IMR-90 (cell line): ENCODE results near the gene METRNL. TPM values are rescaled to one million over a fixed set of nuclear protein-coding genes. Genes with fewer than 3 reads are reported as not detected.
A peak's percentile ranks its signal among the peaks of the same experiment; 100 is the strongest.

Experiments
- ATAC-seq: fragments of 200-7000 bp; cut with Tn5 transposase; 2 replicates; pipeline ENCODE4 v1.9.1; 2020; ENCODE audit warnings: low read depth, mild to moderate bottlenecking, moderate library complexity
- BruUV-seq: library from RNA; stranded (reverse); fragments of 400-500 nt; replicated peaks from 2 replicates; lab custom pipeline; 2021; lab: Mats Ljungman, UMichigan
- CTCF ChIA-PET: fragments of 300-600 bp; formaldehyde crosslinking; extraction: SDS; loops from one replicate; lab custom pipeline; 2021; ENCODE audit warnings: antibody characterized with exemption; lab: Yijun Ruan, JAX
- POLR2A ChIA-PET: fragments of 300-600 bp; sonication (Branson Sonifier 250); formaldehyde crosslinking; loops from one replicate; lab custom pipeline; 2022; ENCODE audit warnings: antibody characterized with exemption; ENCODE audit not compliant: unreplicated experiment; lab: Charles Lee
- DNase-seq: peaks from one replicate; pipeline ENCODE4 v3.0.0; 2013
- H2AFZ ChIP-seq: replicated peaks from 2 replicates; pipeline ENCODE3; 2013; ENCODE audit warnings: low read length, mild to moderate bottlenecking; ENCODE audit not compliant: poor library complexity
- H2AK5ac ChIP-seq: 2 replicates; pipeline ENCODE4 v1.6.1; 2013; ENCODE audit warnings: low read depth, low read length, inconsistent platforms
- H2AK9ac ChIP-seq: replicated peaks from 2 replicates; pipeline ENCODE3; 2013; ENCODE audit warnings: mild to moderate bottlenecking, low read depth, low read length, moderate library complexity; ENCODE audit not compliant: poor library complexity
- H2BK120ac ChIP-seq: 2 replicates; pipeline ENCODE4 v1.6.1; 2013; ENCODE audit warnings: low read depth, low read length, inconsistent platforms
- H2BK15ac ChIP-seq: 3 replicates; pipeline ENCODE4 v1.6.1; 2013; ENCODE audit warnings: low read depth, low read length, inconsistent platforms
- H2BK20ac ChIP-seq: 2 replicates; pipeline ENCODE4 v1.6.1; 2013; ENCODE audit warnings: low read depth, mild to moderate bottlenecking, inconsistent platforms, low read length, moderate library complexity
- H2BK5ac ChIP-seq: 2 replicates; pipeline ENCODE4 v1.6.1; 2013; ENCODE audit warnings: mild to moderate bottlenecking, low read depth, low read length, inconsistent platforms; ENCODE audit not compliant: poor library complexity, severe bottlenecking
- H3K14ac ChIP-seq: replicated peaks from 2 replicates; pipeline ENCODE4 v1.6.1; 2013; ENCODE audit warnings: low read depth, low read length, inconsistent platforms
- H3K18ac ChIP-seq: 2 replicates; pipeline ENCODE4 v1.6.1; 2013; ENCODE audit warnings: low read depth, low read length, control low read depth
- H3K23ac ChIP-seq: 2 replicates; pipeline ENCODE4 v1.6.1; 2013; ENCODE audit warnings: low read depth, low read length, inconsistent platforms
- H3K27ac ChIP-seq: 2 replicates; pipeline ENCODE4 v1.5.1; 2013; ENCODE audit warnings: mild to moderate bottlenecking, control low read depth, low read length; ENCODE audit not compliant: insufficient read depth
- H3K27me3 ChIP-seq: 2 replicates; pipeline ENCODE4 v1.6.1; 2013; ENCODE audit warnings: low read length; ENCODE audit not compliant: control insufficient read depth, insufficient read depth
- H3K36me3 ChIP-seq: 2 replicates; pipeline ENCODE4 v1.6.1; 2013; ENCODE audit warnings: low read length, mixed read lengths; ENCODE audit not compliant: control insufficient read depth, insufficient read depth
- H3K4ac ChIP-seq: 2 replicates; pipeline ENCODE4 v1.6.1; 2013; ENCODE audit warnings: low read depth, low read length, inconsistent platforms
- H3K4me1 ChIP-seq: 2 replicates; pipeline ENCODE4 v1.6.1; 2013; ENCODE audit warnings: low read length, mixed read lengths; ENCODE audit not compliant: control insufficient read depth, insufficient read depth
- H3K4me2 ChIP-seq: 2 replicates; pipeline ENCODE4 v1.6.1; 2013; ENCODE audit warnings: low read depth, mild to moderate bottlenecking, control low read depth, low read length, moderate library complexity
- H3K4me3 ChIP-seq: 2 replicates; pipeline ENCODE4 v1.5.1; 2013; ENCODE audit warnings: low read depth, mild to moderate bottlenecking, control low read depth, low read length, moderate library complexity; ENCODE audit not compliant: insufficient read depth
- H3K56ac ChIP-seq: 2 replicates; pipeline ENCODE4 v1.6.1; 2013; ENCODE audit warnings: low read length, inconsistent platforms; ENCODE audit not compliant: insufficient read depth; ENCODE audit errors: extremely low read depth
- H3K79me1 ChIP-seq, 2 experiments: 2 replicates each; pipeline ENCODE4 v1.6.1; 2013; ENCODE audit warnings: low read length in 2 of 2, inconsistent platforms in 1 of 2, low read depth in 1 of 2
- H3K9ac ChIP-seq: 2 replicates; pipeline ENCODE4 v1.6.1; 2013; ENCODE audit warnings: low read depth, low read length, control low read depth
- H3K9me1 ChIP-seq: 2 replicates; pipeline ENCODE4 v1.6.1; 2013; ENCODE audit warnings: low read length, inconsistent platforms; ENCODE audit not compliant: insufficient read depth
- H3K9me3 ChIP-seq: 2 replicates; pipeline ENCODE4 v1.6.1; 2013; ENCODE audit warnings: low read length; ENCODE audit not compliant: control insufficient read depth, insufficient read depth
- H4K20me1 ChIP-seq: 2 replicates; pipeline ENCODE4 v1.6.1; 2013; ENCODE audit warnings: low read length, inconsistent platforms; ENCODE audit not compliant: insufficient read depth
- H4K5ac ChIP-seq: 2 replicates; pipeline ENCODE4 v1.6.1; 2013; ENCODE audit warnings: mild to moderate bottlenecking, low read depth, low read length, control low read depth
- H4K8ac ChIP-seq, 2 experiments: 2 replicates each; pipeline ENCODE4 v1.6.1; 2013; ENCODE audit warnings: low read depth in 2 of 2, low read length in 2 of 2, control low read depth in 1 of 2, inconsistent platforms in 1 of 2
- H4K91ac ChIP-seq: 2 replicates; pipeline ENCODE4 v1.6.1; 2013; ENCODE audit warnings: low read depth, low read length, inconsistent platforms; ENCODE audit not compliant: insufficient read depth
- CHD1 ChIP-seq: IDR thresholded peaks from 2 replicates; pipeline ENCODE4 v1.6.1; 2012; ENCODE audit warnings: low read depth, low read length, improper control_type of control experiment
- MAFK ChIP-seq: IDR thresholded peaks from 2 replicates; pipeline ENCODE4 v1.6.1; 2012; ENCODE audit warnings: low read depth, low read length, improper control_type of control experiment
- MXI1 ChIP-seq: IDR thresholded peaks from 2 replicates; pipeline ENCODE4 v1.6.1; 2012; ENCODE audit warnings: low read depth, mild to moderate bottlenecking, low read length, moderate library complexity, borderline replicate concordance
- NFE2L2 ChIP-seq: fragments of 150-350 bp; IDR thresholded peaks from 2 replicates; pipeline ENCODE4 v1.6.1; 2016; ENCODE audit warnings: low read depth, mild to moderate bottlenecking, low read length
- POLR2A ChIP-seq: IDR thresholded peaks from 2 replicates; pipeline ENCODE4 v1.6.1; 2012; ENCODE audit warnings: mild to moderate bottlenecking, low read depth, low read length
- RAD21 ChIP-seq: IDR thresholded peaks from 2 replicates; pipeline ENCODE4 v1.6.1; 2012; ENCODE audit warnings: low read length, improper control_type of control experiment
- RFX5 ChIP-seq: IDR thresholded peaks from 2 replicates; pipeline ENCODE4 v1.8.0; 2012; ENCODE audit warnings: low read depth, mild to moderate bottlenecking, low read length, moderate library complexity
- SMC3 ChIP-seq: fragments of 150-350 bp; IDR thresholded peaks from 2 replicates; pipeline ENCODE4 v1.6.1; 2016; ENCODE audit warnings: low read depth, mild to moderate bottlenecking, antibody characterized with exemption, low read length, moderate library complexity
- WGBS, 2 experiments: methylation state at CpG; one replicate each; pipeline versions ENCODE4 v1.1.5 to v1.1.7; 2013; ENCODE audit warnings: missing lambda C conversion rate in 2 of 2; ENCODE audit not compliant: insufficient read length in 1 of 2; ENCODE audit errors: extremely low coverage in 2 of 2; 5-methylcytosine and 5-hydroxymethylcytosine counted together
- dilution Hi-C: fragments of 300-500 bp; cut with HindIII; formaldehyde crosslinking; loops from one replicate; pipeline ENCODE4 v1.14.3; 2018; ENCODE audit warnings: low sequenced_read_pairs; ENCODE audit not compliant: unreplicated experiment
- in situ Hi-C: fragments of 300-500 bp; cut with MboI; formaldehyde crosslinking; loops from 3 replicates; pipeline ENCODE4 v1.14.3; 2019; ENCODE audit warnings: low sequenced_read_pairs, inconsistent platforms, mixed read lengths
- intact Hi-C: fragments of 100-400 bp; cut with micrococcal nuclease; formaldehyde crosslinking; loops from 2 replicates; pipeline ENCODE4 v1.10.0; 2022
- polyA plus RNA-seq, 3 experiments: library from polyadenylated mRNA; depleted of rRNA; stranded (reverse); fragments of >200 nt; gene quantifications; 2 replicates each; pipeline ENCODE4 v1.2.3, GENCODE V29; 2012; ENCODE audit warnings: low replicate concordance in 1 of 3
- total RNA-seq: library from RNA; depleted of rRNA; stranded (reverse); fragments of >200 nt; gene quantifications from 2 replicates; pipeline ENCODE4 v1.2.3, GENCODE V29; 2012
- TF ChIP-seq, protein P1 (sequence below): conservative IDR thresholded peaks from 2 replicates; pipeline ENCODE4 v1.5.1; 2012; ENCODE audit warnings: mild to moderate bottlenecking, low read depth, low read length, improper control_type of control experiment
- TF ChIP-seq, protein P2 (sequence below): fragments of 150-350 bp; IDR thresholded peaks from 2 replicates; pipeline ENCODE4 v1.6.1; 2017; ENCODE audit warnings: mild to moderate bottlenecking, antibody characterized with exemption, low read length, low read depth
- TF ChIP-seq, protein P3 (sequence below): fragments of 150-350 bp; IDR thresholded peaks from 2 replicates; pipeline ENCODE4 v1.6.1; 2016; ENCODE audit warnings: low read depth, mild to moderate bottlenecking, low read length, moderate library complexity, borderline replicate concordance

Gene METRNL
- total and polyA plus RNA-seq, 2 of the 4 experiments (the other 2 are of a cell fraction): 17.9 to 48.2 TPM

DNA sequence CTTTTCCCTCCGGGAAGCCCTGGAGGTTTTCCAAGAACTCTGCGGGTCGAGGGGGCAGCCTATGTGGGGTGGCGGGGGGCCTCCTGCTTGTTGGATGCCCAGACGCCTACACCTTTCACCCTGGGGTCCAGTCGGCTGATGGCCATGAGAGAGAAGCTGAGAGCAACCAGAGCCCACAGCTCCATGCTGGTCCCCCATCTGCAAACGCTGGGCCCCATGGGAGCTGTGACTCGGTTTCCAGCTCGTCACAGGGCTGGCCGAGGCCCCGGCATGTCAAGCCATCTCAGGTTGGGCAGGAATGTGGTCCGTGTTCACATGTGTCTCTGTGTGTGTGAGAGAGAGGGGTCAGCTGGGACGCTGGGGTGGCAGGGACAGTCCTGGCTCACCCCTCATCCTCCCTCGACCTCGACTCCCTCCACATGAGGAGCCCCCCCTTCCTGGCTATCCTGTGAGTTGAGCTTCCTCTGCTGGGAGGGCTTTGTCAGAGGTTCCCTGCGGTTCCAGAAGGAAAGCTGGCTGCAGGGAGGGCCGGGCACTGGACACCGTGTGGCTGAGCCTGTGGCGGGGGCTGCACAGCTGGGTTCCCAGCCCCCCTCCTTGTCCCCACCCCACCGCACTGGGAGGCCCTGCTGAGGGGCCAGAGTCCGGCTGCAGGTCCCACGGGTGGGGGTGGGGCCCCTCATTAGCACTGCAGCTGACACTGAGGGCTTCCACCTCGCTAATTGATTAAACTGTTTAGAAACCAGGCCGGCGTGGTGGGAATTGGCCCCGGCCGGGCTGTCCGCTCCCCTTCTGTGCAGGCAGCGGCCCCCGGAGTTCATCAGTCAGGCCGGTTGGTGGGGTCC is 19.1 kb downstream of the METRNL start:
- no peaks in the 10 kb centered on the region; the same call in none of the 2 replicates for H3K9me1 ChIP-seq
- no peak overlapping the region for H3K27ac ChIP-seq
- no peak overlapping the region; the same call in 1 of the 2 replicates for H3K4me2 ChIP-seq
- H2BK15ac ChIP-seq: no peak overlapping the region
- H3K9me3 ChIP-seq: no peaks in the 10 kb centered on the region
- peak overlapping the region; percentile 65 for H2AFZ ChIP-seq
- H4K91ac ChIP-seq: no peak overlapping the region; the same call in 1 of the 2 replicates
- H4K5ac ChIP-seq: no peak overlapping the region
- no peak overlapping the region for H3K18ac ChIP-seq
- peaks cover 20% of the 10 kb centered on the region for H3K4me1 ChIP-seq
- POLR2A ChIA-PET: interaction anchor here (1.1 kb wide), 1 partner anchor 11 kb away, joined by 3 read pairs; no protein-coding TSS in a partner anchor
- no peak overlapping the region for H2BK5ac ChIP-seq
- intact Hi-C loops: no loop called here
- peak overlapping the region; percentile 67 for H2AK5ac ChIP-seq
- TF ChIP-seq SMC3 (no peak), CHD1 (no peak), NFE2L2 (no peak), MXI1 (no peak), RAD21 (no peak), POLR2A (no peak), MAFK (no peak), RFX5 (no peak)
- TF ChIP-seq, protein P1, sequence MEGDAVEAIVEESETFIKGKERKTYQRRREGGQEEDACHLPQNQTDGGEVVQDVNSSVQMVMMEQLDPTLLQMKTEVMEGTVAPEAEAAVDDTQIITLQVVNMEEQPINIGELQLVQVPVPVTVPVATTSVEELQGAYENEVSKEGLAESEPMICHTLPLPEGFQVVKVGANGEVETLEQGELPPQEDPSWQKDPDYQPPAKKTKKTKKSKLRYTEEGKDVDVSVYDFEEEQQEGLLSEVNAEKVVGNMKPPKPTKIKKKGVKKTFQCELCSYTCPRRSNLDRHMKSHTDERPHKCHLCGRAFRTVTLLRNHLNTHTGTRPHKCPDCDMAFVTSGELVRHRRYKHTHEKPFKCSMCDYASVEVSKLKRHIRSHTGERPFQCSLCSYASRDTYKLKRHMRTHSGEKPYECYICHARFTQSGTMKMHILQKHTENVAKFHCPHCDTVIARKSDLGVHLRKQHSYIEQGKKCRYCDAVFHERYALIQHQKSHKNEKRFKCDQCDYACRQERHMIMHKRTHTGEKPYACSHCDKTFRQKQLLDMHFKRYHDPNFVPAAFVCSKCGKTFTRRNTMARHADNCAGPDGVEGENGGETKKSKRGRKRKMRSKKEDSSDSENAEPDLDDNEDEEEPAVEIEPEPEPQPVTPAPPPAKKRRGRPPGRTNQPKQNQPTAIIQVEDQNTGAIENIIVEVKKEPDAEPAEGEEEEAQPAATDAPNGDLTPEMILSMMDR: no peak
- TF ChIP-seq, protein P2, sequence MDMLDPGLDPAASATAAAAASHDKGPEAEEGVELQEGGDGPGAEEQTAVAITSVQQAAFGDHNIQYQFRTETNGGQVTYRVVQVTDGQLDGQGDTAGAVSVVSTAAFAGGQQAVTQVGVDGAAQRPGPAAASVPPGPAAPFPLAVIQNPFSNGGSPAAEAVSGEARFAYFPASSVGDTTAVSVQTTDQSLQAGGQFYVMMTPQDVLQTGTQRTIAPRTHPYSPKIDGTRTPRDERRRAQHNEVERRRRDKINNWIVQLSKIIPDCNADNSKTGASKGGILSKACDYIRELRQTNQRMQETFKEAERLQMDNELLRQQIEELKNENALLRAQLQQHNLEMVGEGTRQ: no peak
- TF ChIP-seq, protein P3, sequence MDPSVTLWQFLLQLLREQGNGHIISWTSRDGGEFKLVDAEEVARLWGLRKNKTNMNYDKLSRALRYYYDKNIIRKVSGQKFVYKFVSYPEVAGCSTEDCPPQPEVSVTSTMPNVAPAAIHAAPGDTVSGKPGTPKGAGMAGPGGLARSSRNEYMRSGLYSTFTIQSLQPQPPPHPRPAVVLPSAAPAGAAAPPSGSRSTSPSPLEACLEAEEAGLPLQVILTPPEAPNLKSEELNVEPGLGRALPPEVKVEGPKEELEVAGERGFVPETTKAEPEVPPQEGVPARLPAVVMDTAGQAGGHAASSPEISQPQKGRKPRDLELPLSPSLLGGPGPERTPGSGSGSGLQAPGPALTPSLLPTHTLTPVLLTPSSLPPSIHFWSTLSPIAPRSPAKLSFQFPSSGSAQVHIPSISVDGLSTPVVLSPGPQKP: no peak
- no peak overlapping the region for H3K14ac ChIP-seq
- BruUV-seq: no TSS peak
- H4K20me1 ChIP-seq: peaks cover 42% of the 10 kb centered on the region
- H2BK20ac ChIP-seq: no peak overlapping the region
- H3K56ac ChIP-seq: no peak overlapping the region
- CTCF ChIA-PET: no interaction called here
- in situ Hi-C loops: no loop called here
- WGBS, 2 experiments: 56% methylated on average over 9 of the region's 31 CpGs; no CpG with 5 or more reads in 1 of the 2 experiments
- no peak overlapping the region for H3K4ac ChIP-seq
- H3K4me3 ChIP-seq: no peak overlapping the region
- H2AK9ac ChIP-seq: peak overlapping the region; percentile 90
- peaks cover 4 to 30% of the 10 kb centered on the region in 2 experiments; a peak in 3 of 4 replicates for H3K79me1 ChIP-seq
- peaks cover 35% of the 10 kb centered on the region for H3K36me3 ChIP-seq
- no peak for ATAC-seq
- H3K9ac ChIP-seq: no peak overlapping the region
- dilution Hi-C loops: no loop called here
- no peak overlapping the region; the same call in 1 of the 2 replicates for H3K23ac ChIP-seq
- no peaks in the 10 kb centered on the region for H3K27me3 ChIP-seq
- no peak overlapping the region for H2BK120ac ChIP-seq
- peak overlapping the region in 1 of 2 experiments; percentile 24; a peak in 1 of 4 replicates for H4K8ac ChIP-seq
- DNase-seq: no peak
